Right lobe of liver (tissue), 6 donors: ENCODE results near the gene CACHD1. TPM values are rescaled to one million over a fixed set of nuclear protein-coding genes. Genes with fewer than 3 reads are reported as not detected.

ENCODE experiments used
- ATAC-seq, 4 donors: fragments of 200-7000 bp; cut with Tn5 transposase; one replicate each; pipeline ENCODE4 v1.9.1; 2020; ENCODE audit warnings: mild to moderate bottlenecking in 4 of 4, moderate library complexity in 4 of 4
- DNase-seq, 3 donors: peaks; one replicate each; pipeline ENCODE4 v3.0.0-alpha.2; 2020
- H3K27ac ChIP-seq, 3 donors: fragments of 200-600 bp; one replicate each; pipeline ENCODE4 v1.8.0; 2022
- H3K27me3 ChIP-seq, 2 donors: fragments of 200-600 bp; one replicate each; pipeline ENCODE4 v1.8.0; 2022
- H3K36me3 ChIP-seq, 4 donors: fragments of 200-600 bp; sonication (generic) in 1 of 4; one replicate each; pipeline versions ENCODE4 v1.5.1 to v1.8.0; 2017 to 2022; ENCODE audit warnings: control low read depth in 1 of 4
- H3K4me1 ChIP-seq, 4 donors: fragments of 200-600 bp; sonication (generic) in 1 of 4; one replicate each; pipeline versions ENCODE4 v1.5.1 to v1.8.0; 2017 to 2022; ENCODE audit warnings: control low read depth in 1 of 4
- H3K4me3 ChIP-seq, 3 donors: fragments of 200-600 bp; one replicate each; pipeline ENCODE4 v1.8.0; 2022
- H3K9me3 ChIP-seq, 4 donors: fragments of 200-600 bp; sonication (generic) in 1 of 4; one replicate each; pipeline versions ENCODE4 v1.5.1 to v1.8.0; 2017 to 2022; ENCODE audit warnings: control low read depth in 1 of 4
- POLR2A ChIP-seq: fragments of 450-650 bp; IDR thresholded peaks from one replicate; pipeline ENCODE4 v1.6.1; 2017; ENCODE audit warnings: antibody characterized with exemption, mild to moderate bottlenecking
- WGBS: methylation state at CpG from one replicate; pipeline ENCODE4 v1.1.6; 2018; ENCODE audit warnings: low coverage, low lambda C conversion rate; ENCODE audit not compliant: insufficient coverage; ENCODE audit errors: missing lambda C conversion rate; 5-methylcytosine and 5-hydroxymethylcytosine counted together
- intact Hi-C, 2 donors: fragments of 100-400 bp; cut with DNase I; formaldehyde crosslinking; loops; one replicate each; pipeline versions ENCODE4 v1.11.2 to v1.14.1; 2022
- total RNA-seq, 6 experiments: library from RNA; depleted of rRNA in 2 of 6; stranded (reverse); fragments of >200 nt in 2 of 6; fragmentation: NEBNext Ultra II Directional in 3 of 6; extraction: Animal tissue kit (Norgen Biotek cat#: 25700) in 3 of 6; gene quantifications; one replicate each; pipeline versions ENCODE4 v1.1.0 to v1.2.4, GENCODE V29; 2016 to 2023
- TF ChIP-seq, protein P1 (sequence below), 4 donors: fragments of 200-600 bp in 3 of 4; fragments of 450-650 bp in 1 of 4; IDR thresholded peaks; one replicate each; pipeline versions ENCODE4 v1.5.1 to v1.8.0; 2016 to 2022; ENCODE audit warnings: antibody characterized with exemption in 4 of 4, mild to moderate bottlenecking in 2 of 4
- donor health status: DM: no; HTN: yes; CAD: no.
- donor health status: DM: no; HTN: no; CAD: no.
- donor health status: DM: no; HTN: no; CAD: no.
- donor health status: DM: no; HTN: yes; CAD: no.
- donor health status: DM: no; HTN: yes; CAD: no.

CACHD1 gene
- total RNA-seq, 6 experiments from 2014 or later = 0.59 to 3.0 (median 1.3) TPM

DNA sequence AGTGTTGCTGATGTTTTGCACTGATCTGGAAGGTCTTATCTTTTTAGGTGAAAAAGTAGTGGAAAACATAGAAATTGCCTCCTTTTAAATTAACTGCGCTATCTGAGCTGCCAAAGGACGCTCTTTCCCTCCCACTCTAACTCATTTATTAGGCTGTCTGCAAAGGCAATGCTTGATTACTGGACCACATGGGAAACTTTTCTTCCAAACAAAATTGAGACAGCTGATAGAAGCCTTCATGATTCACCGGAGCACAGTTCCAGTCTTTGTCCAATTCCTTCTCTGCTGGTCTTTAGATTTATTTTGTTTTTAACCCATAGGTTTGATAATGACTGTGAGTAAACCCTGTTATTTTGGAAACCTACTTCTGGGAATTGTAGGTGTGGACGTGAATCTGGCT, 181.9 kb downstream of the CACHD1 start:
- Histone ChIP-seq H3K4me1 (no peaks in the 10 kb centered on the region), H3K9me3 (no peaks in the 10 kb centered on the region), H3K4me3 (no peak overlapping the region), H3K27me3 (no peaks in the 10 kb centered on the region), H3K36me3 (no peaks in the 10 kb centered on the region), H3K27ac (no peak overlapping the region)
- DNase-seq (no peak), ATAC-seq (no peak)
- WGBS = 98% methylated on average over 4 of the region's 4 CpGs
- intact Hi-C loops = no loop called here
- TF ChIP-seq POLR2A = no peak
- TF ChIP-seq, protein P1, sequence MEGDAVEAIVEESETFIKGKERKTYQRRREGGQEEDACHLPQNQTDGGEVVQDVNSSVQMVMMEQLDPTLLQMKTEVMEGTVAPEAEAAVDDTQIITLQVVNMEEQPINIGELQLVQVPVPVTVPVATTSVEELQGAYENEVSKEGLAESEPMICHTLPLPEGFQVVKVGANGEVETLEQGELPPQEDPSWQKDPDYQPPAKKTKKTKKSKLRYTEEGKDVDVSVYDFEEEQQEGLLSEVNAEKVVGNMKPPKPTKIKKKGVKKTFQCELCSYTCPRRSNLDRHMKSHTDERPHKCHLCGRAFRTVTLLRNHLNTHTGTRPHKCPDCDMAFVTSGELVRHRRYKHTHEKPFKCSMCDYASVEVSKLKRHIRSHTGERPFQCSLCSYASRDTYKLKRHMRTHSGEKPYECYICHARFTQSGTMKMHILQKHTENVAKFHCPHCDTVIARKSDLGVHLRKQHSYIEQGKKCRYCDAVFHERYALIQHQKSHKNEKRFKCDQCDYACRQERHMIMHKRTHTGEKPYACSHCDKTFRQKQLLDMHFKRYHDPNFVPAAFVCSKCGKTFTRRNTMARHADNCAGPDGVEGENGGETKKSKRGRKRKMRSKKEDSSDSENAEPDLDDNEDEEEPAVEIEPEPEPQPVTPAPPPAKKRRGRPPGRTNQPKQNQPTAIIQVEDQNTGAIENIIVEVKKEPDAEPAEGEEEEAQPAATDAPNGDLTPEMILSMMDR (IDR thresholded peaks at IDR 0.05) = no peak

DNA sequence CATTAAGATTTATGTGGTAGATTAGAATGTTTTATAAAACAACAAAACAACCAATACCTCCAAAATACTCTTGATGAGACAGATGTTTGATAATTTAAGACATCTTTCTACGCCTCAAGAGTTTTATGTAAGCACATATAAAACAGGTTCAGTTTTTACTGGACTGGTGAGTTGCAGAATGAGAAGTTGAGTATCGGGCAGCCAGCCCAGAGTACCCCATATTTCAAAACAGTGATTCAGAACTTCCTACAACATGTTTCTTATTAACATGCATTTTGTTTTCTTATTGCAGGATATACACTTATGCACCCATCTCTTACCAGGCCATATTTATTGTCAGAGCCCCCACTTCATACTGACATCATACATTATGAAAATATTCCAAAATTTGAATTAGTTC, 183.5 kb downstream of the CACHD1 start:
- Histone ChIP-seq H3K27ac (no peak overlapping the region), H3K4me1 (no peaks in the 10 kb centered on the region), H3K27me3 (no peaks in the 10 kb centered on the region), H3K9me3 (no peaks in the 10 kb centered on the region), H3K36me3 (no peaks in the 10 kb centered on the region), H3K4me3 (no peak overlapping the region)
- ATAC-seq (no peak), DNase-seq (no peak)
- intact Hi-C loops = no loop called here
- 92% methylated on average over 2 of the region's 2 CpGs for WGBS
- TF ChIP-seq, protein P1 (IDR thresholded peaks at IDR 0.05) = no peak
- no peak for TF ChIP-seq POLR2A

DNA sequence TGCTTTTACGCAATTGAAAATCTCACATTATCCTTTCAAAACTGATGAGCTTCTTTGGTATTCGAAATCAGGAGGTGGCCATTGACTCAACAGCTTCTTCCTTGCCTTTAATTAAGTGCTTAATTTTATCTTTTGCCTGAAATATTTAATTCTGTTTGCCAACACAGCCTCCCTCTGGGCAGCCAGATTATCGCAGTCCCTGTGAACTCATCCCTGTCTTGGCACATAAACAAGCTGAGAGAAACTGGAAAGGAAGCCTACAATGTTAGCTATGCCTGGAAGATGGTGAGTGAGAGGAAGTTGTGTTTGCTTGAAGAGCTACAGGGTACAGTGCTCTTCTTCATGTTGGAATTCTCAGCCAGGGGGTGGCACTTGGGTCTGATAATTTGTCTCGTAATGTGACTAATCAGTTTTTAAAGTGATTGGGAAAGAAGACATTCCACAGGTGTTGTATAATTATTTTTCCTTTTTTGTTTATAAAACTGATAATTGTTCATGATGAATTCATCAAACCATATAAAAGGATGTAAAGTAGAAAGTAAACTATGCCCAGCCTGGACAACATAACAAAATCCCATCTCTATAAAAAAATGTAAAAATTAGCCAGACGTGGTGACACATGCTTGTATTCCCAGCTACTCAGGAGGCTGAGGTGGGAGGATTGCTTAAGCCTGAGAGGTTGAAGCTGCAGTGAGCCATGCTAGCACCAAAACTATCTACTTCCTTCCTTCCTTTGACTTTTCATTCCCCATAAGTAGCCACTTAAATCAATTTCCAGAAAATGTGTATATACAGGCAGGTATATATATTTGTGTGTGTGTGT, 184.8 kb downstream of the CACHD1 start:
- Histone ChIP-seq H3K36me3 (no peaks in the 10 kb centered on the region), H3K9me3 (no peaks in the 10 kb centered on the region), H3K27me3 (no peaks in the 10 kb centered on the region), H3K4me3 (no peak overlapping the region), H3K4me1 (no peaks in the 10 kb centered on the region), H3K27ac (no peak overlapping the region)
- TF ChIP-seq, protein P1 (IDR thresholded peaks at IDR 0.05) = no peak
- no peak for TF ChIP-seq POLR2A
- ATAC-seq = no peak
- 70% methylated on average over 5 of the region's 5 CpGs for WGBS
- intact Hi-C loops = no loop called here
- DNase-seq = no peak

DNA sequence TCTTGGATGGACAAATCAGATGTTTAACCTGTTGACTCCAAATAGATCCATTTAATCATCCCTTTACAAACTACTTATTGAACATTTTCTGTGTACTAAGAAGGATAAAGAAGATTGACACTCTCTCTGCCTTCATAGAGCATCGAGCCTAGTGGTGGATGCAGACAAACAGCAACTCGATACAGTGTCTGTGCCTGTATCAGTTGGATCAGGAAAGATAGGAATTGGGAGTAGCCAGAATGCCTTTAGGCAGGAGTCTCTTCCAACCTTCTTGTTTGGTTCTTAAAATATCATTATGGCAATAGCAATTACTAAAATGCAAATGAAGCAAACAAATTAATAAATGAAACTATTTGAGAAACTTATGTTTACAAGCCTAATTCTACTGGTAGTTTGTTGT, 185.9 kb downstream of the CACHD1 start:
- intact Hi-C loops = no loop called here
- Histone ChIP-seq H3K27me3 (no peaks in the 10 kb centered on the region), H3K36me3 (no peaks in the 10 kb centered on the region), H3K9me3 (no peaks in the 10 kb centered on the region), H3K4me1 (no peaks in the 10 kb centered on the region), H3K27ac (no peak overlapping the region), H3K4me3 (no peak overlapping the region)
- no peak for DNase-seq
- ATAC-seq = no peak
- 62% methylated on average over 2 of the region's 2 CpGs for WGBS
- TF ChIP-seq, protein P1 (IDR thresholded peaks at IDR 0.05) = no peak
- TF ChIP-seq POLR2A = no peak
